GM21526 (cell line): ENCODE measurements around the gene STON2.
"Not testable (repeated sequence)": the region's sequence is repeated elsewhere in the genome, so short reads cannot be mapped to it uniquely, and the experiment has no call there.

Experiments
- ATAC-seq: cut with Tn5 transposase; IDR thresholded peaks from one replicate; pipeline ENCODE4 v1.9.1; 2021; ENCODE audit warnings: moderate library complexity; ENCODE audit not compliant: unreplicated experiment, low FRiP score

Gene STON2

DNA sequence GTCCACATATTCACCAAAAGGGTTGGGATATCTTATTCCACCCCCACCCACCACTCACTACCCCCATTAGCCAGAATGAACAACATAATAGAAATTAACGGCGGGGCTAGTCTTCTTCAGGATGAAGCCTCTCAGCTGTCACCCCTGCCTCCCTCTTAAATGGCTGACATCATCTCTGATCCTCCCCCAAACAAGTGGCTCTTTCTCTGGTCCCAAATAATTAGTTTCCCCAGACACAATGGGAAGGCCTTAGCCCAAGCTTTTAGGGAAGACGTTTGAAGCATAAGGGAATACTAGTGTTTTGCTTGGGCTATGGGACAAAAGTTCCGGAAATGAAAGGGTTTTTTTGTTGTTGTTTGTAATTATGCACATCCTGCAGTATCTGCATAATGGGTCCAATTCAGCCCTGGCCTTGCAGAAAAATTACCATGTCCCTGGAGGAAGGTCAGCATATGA lies 13.8 kb downstream of the STON2 start:
- ATAC-seq, result no peak

DNA sequence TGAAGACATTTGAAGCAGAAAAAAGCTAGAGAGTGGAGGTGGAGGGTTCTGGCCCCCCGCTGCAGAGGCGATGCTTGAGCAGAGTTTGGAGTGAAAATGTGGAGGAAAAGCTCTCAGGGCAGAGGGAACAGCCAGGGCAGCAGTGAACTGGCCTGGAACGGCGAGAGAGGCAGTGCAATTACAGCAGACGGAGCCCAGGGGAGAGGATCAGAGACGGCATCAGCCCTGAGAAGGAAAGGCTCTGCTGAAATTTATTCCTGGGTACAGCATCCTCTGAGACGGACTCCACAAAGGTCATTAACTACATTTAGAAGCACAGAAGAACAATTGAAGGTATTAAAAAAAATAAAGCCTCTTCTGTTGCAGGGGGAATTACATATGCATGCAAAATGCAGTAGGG lies 14.2 kb downstream of the STON2 start:
- no peak for ATAC-seq

DNA sequence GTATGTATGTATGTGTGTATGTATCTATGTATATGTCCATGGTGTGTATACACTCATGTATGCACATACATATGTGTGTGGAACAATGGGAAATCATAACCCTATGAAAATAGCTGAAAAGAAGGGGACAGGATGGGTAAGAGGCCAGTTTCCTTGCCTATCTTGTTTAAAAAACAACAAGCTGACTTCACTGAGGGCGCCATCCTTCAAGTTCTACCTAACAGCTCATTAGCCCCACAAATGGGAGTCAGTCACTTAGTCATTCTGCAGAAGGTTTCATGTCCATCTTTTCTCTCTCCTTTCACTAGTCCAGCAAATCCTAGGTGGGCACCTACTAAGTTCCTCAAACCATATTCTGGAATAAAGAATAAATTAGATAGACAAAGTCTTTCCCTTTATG lies 14.7 kb downstream of the STON2 start:
- no peak for ATAC-seq

DNA sequence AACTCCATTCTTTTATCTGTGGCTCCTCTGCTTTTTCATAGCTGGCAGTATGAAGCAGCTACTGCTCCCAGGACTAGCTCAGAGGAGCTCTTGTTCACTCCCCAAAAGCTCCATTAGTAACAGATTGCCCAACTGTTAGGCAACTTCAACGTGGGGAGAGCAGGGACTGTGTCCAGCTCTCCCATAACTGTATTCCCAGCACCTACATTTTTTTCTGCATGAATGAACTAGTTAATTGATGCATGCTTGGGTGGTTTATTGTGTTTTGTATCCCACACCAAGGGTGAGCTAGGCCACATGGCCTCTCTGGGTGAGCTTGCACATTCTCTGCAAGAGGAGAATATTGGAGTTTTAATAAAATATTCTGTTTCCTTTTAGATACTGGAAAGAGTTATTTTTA lies 15.2 kb downstream of the STON2 start:
- no peak for ATAC-seq

DNA sequence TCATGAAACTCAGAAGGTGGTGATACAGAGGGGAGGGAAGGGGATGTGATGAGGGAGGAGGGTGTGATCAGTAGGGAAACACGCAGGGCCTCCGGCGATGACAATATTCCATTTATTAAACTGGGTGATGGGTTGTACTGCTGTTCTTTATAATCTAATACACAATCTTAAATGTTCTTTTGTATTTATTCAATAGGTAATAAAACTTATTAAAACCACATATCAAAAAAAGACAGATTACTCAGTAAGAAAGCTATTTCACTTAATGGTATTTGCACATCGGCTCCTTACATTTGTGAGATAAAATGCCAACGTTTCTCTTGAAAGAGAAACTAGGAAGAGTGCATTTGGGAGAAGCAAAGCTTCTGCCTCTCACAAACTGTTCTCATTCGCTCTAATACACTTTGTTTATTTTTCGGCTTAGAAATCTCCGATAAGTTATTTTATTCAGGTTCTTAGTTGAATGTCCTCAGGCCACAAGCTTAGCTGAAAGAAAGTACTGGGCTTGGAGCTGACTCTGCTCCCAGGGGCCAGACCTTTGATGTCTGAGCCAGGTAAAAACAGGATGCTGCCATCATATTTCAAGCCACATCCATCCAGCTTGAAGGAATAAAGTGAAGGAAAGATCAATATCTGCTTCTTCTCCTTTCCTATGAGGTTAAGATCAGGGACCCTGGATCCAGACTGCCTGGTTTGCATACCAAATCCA lies 17.5 kb downstream of the STON2 start:
- no peak for ATAC-seq

DNA sequence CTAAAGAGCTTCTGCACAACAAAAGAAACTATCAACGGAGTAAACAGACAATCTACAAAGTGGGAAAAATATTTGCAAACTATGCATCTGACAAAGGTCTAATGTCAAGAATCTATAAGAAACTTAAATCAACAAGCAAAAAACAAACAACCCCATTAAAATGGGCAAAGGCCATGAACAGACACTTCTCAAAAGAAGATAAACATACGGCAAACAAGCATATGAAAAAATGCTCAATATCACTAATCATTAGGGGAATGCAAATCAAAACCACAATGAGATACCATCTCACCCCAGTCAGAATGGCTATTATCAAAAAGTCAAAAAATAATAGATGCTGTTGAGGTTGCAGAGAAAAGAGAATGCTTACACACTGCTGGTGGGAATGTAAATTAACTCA lies 20.1 kb downstream of the STON2 start:
- not testable (repeated sequence) for ATAC-seq

DNA sequence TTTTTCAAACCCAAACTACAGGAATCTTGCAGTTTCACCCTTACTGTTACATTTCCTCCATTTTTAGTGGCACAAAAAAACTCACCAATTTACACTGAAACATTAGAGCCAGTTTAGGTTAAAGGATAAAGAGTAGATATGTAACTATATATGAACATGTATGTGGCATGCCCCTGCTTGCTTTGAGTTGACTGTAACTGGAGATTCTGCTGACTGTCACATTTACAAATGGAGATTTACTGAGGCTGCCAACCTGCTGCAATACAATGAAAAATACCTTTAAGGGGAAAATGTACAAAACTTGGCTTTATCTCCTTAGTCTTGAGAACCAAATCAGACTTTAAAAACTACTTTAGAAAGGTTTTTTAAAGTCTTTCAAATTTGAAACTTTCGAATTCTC lies 28.3 kb downstream of the STON2 start:
- no peak for ATAC-seq

DNA sequence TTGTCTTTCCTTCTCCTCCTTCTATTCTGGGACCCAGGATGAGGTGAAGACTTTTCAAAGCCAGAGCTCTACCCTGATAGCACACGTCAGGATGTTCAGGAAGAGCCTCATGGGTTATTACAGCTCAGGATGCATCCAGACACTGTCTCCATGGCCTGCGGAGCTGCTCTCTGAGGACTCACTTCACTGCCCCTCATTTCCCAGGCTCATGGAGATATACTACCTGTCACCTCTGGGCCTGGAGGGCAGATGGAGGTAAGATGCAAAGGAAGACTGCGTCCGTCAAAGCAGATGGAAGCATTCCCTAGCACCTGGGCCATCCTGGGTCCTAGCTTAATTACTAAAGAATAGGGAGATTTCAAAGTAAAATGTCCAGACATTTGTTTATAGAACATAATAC lies 32.6 kb downstream of the STON2 start:
- no peak for ATAC-seq

DNA sequence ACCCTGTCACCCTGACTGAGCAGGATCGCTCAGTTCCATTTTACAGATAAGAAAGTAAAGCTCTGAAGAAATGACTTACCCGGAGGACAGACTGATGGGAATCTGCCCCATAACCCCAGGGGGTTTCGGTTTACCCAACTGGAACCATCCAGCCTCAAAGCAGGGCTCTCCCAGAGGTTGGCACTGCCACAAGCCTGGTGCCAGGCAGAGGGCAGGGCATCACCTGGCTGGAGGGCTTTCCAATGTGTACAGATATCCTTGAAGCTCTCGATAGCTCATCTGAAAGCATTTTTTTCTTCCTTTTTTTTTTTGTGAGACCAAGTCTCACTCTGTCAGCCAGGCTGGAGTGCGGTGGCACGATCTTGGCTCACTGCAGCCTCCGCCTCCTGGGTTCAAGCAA lies 33.2 kb downstream of the STON2 start:
- ATAC-seq, result no peak

DNA sequence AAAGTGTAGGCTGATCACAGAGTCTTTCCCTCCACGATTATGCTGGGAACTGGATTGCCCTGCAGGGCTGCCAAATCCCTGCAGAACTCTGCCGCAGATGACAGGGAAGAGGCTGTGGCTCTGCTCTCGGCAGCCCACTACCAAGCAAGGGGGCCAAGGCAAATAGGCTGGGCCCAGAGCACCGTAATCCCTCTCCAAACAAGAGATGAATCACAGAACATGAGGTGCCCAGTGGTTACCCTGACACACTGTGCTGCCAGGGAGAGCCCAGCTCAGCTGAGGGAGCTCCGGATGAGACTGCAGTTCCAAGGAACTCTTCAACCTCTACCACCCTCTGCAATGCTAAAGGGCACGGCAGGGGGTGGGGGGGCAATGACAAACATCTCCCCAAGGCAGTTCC lies 33.9 kb downstream of the STON2 start:
- no peak for ATAC-seq

DNA sequence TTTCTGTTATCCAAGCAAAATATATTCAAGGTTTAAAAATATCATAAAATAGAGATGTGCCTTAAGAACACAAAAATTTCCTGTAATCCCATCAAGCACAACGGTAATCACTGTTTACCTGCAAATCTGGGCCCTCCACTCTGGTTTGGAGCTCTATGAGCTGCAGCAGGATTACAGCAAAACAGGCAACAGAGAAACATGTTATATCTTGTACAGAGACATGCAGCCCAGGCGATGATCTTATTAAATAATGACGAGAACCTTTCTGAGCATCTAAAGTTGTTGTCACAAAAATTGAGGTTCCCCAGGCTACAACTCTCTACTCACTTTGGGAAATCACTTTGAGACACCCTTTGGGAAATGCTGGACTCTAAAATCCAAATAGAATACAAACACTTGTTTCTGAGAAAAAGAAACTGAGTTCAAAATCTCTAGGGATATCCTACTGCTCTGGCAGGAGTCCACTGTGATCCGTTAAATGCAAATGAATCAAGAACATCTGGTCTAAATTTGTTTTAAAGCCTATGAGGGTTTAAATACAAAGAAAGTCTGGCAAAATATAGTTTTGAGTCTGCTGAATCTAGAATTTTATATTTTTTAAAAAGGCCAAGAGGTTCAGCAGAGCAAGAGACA lies 36.3 kb downstream of the STON2 start:
- ATAC-seq, result no peak

DNA sequence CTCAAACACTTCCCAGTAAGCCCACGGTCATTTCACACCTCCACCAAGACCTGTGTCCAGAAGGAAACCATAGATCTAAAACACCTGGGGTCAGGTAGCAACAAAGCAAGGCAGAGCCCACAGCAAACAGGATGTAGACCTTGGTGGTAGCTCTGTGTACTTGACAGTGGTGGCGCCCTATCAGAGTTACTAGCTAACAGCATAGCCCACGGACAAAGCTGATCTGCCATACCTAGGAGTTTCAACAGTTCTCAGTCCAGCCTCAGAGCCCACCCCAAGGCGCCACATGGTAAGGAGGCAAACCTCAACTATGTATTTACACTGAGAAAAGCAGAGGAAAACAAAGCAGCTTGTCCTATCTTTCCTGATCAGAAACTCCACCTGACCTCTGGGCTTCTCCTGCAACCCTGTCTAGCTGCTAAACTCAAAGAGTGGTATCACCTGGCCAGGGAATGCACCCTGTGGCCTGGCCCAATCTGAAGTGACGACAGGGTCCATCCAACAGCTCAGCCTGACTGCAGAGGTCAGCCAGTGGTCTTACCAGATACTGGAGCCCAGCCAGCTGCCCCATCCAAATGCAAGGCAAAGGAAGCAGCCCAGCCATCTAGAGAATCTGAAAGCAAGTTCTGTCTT lies 46.3 kb downstream of the STON2 start:
- ATAC-seq, result no peak

DNA sequence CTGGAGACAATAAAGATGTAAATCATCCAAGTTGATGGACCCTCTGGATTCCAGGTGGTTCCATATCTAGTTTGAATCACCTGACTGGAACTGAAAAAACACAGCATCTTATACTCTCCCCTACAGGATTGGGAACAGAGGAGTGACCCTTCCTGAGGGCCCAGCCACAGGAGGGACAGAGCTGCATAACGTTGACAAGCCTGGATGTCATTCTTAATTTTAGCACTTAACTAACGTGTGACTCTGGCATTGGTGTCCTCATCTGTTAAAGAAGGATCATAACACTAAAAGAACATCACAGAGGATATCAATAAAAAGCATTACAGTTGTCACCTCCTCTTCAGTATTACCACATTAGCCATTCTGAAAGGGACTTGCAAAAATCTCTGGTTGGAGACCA lies 47.7 kb downstream of the STON2 start:
- ATAC-seq, result no peak

DNA sequence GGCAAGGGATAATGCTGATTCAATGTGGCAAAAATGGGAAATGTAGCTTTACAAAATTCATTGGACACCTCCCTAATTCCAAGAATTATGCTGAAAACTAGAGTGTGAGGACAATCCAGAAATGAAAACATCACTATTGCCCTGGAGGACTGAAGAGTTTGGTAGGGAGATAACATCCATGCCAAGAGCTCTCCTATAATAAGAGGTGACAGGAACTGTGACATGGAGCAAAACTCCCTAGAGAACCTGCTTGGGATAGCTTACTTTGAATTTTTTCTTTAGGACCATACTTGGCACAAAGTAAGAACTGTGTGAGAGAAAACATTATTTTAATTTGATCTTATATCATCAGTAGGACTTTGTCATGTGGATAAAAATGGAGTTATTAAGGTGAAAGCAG lies 48.9 kb downstream of the STON2 start:
- ATAC-seq, result no peak

DNA sequence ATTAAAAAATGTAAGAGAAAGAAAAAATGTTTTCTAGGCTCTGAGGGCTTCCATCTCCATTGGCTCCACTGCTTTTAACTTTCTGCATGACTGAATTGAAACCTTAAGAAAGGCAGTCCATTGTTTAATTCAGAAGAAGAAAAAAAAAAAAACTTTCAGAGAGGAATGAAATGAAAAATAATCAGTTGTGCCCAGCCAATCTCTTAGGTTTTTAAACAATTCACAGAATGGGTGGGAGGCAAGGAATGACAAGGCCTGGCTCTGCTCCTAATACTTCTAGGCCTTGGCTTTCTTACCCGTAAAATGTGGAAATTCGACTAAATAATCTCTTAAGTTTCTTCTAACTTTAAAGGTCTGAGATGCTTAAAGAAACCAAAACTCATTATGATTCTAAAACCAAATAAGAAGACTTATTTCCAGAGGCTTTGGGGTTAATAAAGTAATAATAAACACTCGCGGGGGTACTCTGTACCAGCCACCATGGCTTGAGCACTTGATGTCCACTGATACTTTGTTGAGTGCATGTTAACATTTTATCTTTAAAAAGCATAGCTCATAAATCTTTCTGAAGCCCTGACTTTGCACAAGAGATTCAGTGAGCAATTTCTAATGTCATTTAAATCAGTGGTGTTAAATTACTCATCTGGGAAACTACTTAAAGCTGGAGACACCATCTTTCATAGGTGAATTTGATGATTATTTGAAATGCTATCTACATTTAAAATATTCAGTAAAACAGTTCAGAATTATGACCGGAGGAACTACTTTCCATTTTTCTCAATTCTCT lies 49.6 kb downstream of the STON2 start:
- ATAC-seq, result no peak

DNA sequence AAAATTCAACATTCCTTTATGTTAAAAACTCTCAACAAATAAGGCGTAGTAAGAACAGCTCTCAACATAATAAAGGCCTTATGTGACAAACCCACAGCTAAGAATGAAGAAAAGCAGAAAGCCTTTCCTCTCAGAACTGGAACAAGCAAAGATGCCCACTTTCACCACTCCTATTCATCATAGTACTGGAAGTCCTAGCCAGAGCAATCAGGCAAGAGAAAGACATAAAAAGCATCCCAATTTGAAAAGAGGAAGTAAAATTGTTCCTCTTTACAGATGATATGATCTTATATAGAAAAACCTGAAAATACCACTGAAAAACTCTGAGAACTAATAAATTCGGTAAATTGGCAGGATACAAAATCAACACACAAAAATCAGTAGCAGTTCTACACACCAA lies 52.1 kb downstream of the STON2 start:
- no peak for ATAC-seq

DNA sequence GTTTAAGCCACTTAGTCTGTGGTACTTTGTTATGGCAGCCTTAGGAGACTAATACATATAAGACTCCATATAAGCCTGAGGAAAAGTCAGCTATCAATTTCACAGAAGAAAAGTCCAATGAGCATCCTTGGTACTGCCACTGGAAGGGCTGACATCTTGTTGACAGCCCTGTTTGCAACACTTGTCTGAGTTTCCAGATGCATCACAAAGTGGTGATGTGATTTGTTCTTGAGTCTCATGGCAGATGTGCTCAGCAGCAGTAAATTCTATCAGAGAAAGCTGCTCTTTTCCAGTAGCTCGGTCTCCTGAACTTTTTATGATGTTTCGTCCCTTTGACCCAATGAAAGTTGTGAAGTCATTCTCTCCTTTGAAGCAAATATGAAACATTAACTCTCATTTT lies 54.3 kb downstream of the STON2 start:
- ATAC-seq, result no peak

DNA sequence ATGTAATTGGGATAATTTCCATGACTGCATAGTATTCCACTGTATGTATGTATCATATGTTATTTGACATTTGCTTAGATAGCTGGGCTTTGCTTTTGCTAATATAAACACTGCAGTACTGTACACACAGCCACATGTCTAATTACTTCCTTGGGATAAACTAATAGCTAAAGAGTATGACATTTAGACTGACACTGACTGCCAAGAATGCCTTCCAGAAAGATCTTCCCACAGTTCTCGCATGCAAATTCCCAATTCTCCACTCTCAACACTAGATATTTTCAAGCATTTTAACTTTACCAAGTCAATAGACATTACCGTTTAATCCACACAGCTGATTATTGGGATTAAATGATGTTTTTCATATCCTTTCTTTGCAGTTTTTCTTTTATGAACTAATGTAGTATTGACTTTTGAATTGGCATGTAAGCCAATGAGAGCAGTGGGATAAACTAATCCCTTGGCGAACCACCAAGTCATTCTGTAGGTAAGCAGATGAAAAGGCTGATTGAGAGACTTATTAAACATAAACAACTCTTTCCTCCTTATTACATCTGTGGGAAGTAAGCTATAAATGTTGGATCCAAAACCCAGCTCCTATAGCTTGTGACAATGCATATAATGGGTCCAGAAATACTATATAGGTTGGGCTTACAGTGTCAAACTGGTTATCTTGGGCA lies 55.5 kb downstream of the STON2 start:
- no peak for ATAC-seq

DNA sequence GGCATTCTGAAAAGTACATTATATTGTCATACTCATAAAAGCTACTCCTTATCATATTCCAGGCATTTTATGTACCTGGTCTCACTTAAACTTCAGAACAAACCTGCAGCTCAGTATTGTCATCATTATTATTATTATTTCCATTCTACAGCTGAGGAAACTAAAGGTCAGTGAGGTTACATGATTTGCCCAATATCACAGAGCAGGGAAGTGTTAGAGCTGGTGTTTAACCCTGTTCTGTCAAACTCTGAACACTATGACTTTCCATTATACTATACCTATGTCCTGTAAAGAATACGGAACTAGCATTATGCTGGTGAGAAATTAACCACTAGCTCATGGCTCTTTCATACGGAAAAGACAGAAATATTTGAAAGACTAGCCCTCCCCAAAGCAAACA lies 56.4 kb downstream of the STON2 start:
- ATAC-seq, result no peak

DNA sequence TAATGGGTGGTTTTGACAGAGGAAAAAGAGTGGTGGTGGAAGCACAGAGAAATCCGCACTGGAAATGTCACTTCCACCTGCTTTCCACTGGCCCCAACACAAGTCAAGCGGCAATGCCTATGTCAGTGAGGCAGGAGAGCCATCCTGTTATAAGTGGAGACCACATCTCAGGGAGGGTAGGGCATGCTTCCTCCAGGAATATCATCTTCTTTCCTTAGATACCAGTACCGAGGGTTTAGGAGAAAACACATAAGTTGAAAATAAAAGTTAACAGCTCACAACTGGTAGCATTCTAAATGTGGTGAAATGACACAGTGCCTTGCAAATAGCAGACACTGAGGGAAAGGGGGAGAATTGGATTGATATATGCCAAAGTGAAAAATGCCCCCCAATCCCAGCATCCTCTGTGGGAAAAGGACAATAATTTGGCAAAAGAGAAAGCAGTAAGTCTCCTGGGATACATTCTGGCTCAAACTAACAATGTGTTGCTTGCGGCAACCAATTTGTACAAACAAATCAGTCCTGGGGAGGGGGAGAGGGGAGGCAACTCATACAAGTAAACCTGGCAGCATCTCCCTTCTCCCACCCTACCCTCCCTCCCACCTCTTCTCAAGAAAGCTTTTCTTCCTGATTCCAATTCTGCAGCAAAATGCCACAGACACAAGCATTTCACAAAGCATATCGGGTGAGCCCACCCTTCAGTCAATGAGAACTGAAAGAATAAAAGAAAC lies 57.1 kb downstream of the STON2 start:
- ATAC-seq, result no peak
